GM21367 (cell line): ENCODE measurements around the gene DGKB.

Experiments
- ATAC-seq: cut with Tn5 transposase; IDR thresholded peaks from one replicate; pipeline ENCODE4 v1.9.1; 2021; ENCODE audit not compliant: unreplicated experiment

Gene DGKB

DNA sequence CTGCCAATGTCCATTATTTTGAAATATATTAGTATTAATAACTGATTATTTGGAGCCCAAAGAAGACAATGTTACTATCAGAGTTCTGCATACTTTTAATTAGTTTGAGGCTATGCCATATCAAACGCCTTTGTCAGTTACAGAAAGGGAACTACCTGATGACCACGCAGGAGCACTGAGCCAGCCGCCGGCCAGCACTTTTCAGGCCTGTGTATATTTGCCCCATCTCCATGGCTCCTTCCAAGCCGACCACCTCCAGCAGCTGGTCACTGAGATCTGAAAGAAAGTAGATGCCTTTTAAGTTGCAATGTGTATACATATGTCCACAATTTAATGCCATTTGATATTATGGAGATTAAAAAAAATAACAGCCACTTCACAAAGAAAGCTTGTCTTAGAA is 724.7 kb downstream of the DGKB start:
- no peak for ATAC-seq

DNA sequence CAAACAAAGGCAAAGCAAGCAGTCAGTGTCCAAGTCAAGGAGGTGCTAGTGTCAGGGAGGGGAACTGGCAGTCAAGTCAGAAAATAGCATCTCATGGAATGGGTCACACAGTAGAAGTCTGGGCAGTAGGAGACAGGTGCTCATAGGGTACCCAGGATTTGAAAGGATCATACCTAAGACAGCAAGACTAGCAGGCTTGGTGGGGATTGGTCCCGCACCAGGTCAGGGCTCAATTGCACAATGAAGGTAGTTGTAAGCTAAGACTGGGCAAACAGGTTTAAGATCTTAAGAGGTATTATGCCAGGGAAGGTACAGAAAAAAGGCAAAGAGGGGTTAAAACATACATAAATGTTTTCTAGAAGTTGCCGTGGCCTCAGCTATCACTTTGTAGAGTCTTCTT is 731.7 kb downstream of the DGKB start:
- ATAC-seq, result no peak

DNA sequence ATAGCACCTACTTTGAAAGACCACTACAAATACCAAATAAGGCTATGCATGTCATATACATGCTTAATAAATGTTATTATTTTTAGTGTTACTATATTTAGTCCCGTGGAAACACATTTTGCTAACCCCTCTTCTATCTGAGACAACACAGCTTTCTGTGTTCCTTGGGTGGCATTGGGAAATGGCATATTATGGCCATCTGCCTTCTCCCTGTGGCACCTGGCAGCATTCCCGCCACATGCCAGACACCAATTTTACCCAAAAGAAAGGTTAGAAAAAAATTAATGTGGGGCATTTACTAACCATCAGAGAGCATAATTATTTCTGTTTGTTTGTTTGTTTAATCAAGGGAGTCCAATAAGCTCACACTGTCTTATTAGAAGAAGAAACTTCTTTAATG is 744.4 kb downstream of the DGKB start:
- ATAC-seq, result no peak

DNA sequence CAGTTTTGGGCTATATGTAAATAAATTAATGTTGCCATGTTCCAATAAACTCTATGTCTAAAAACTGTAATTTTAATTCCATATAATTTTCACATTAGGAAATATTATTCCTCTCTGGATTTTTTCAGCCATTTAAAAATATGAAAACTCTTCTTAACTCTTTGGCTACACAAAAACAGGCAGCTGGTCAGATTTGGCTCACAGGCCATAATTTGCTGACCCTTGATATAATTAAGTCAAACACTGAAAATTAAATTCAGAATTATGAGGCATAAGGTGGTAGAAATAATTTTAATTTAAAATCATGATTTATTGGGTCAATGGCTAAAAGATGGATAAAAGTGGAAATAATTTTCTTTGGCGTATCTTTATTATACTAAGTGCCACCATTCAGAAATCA is 746.1 kb downstream of the DGKB start:
- ATAC-seq, result no peak

DNA sequence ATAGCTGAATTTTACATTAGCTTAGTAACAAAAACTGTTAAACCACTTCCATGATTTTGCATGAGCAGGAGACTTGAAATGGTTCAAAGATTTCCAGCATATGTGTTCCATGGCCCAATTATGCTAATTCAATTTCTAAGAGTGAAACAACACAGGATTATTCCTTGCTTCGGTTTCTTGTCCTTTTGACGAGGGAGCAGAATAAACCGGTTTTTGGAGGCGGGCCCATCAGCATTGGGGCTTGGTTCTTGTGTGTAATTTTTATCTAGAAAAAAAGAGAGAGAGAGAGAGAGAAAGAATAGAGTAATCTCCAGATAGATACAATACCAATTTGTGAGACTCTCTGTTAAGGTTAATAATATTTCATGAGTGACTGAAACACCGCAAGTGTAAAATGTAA is 753.6 kb downstream of the DGKB start:
- no peak for ATAC-seq

DNA sequence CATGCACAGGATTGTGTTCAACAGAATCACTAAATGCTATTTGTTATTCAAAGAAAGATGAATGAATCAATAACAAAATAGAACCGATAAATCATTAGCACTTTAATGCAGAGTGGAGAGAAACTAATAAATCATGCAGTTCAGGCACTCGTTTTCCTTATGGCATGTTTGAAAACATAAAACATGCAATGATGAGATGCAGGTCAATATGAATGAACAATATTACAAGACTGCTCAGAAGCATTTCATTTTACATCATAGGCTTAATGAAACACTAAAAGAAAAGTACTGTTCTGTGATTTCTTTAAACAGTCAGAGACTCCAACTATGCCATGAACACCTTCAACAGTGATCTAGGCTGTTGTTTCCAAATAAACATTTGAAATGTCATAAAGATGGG is 755.0 kb downstream of the DGKB start:
- no peak for ATAC-seq

DNA sequence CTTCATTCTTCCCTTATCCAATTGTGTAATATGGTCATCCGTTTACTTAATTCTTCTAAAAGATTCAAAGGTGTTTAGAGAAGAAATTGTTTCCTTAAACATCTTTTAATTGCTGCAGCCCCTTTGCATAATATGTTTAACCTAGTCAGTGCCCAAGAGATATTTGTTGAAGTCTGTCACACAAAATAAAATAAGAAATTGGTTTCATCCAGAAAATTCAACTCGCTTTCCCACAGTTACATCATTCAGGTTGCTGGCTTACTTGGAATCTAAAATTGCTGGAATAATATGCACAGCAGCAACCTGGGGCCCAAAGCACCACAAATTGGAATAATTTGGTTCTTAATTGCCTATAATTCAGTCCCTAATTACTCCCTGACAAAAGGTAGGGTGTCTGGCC is 758.0 kb downstream of the DGKB start:
- ATAC-seq, result no peak

DNA sequence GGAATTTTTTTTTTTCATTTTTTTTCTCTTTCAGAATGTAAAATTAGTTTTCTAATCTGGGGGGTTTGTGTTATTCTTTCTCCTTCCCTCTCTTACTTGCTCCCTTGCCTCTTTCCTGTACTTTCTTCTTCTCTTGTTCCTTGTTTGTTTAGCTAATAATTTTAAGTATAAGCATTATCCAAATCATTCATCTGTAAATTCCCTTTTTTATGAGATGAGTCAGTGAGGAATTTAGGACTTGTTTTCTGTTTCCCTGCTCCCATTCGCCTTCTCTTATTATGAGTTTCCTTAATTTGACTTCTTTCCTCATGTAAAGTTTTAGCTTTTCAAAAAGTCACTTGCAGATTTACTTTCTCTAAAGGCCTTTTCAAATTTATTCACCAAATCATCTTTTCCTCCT is 758.4 kb downstream of the DGKB start:
- no peak for ATAC-seq

DNA sequence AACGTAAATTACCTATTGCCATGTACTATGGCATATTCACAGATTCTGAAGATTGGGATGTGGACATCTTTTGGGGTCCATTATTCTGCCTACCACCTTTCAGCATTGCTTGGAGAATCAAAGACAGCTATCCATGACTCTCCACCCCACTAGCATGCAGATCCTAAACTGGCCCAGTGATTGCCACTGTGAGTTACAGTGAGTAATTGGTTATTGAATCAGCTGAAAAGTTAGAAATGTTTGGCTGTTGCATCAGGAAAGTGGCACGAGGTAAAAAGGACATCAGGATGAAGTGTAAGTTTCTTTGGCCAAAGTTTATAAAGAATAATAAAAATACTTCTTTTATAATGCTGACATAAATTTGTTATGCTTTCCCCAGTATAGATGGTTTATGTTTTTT is 764.9 kb downstream of the DGKB start:
- ATAC-seq, result no peak

DNA sequence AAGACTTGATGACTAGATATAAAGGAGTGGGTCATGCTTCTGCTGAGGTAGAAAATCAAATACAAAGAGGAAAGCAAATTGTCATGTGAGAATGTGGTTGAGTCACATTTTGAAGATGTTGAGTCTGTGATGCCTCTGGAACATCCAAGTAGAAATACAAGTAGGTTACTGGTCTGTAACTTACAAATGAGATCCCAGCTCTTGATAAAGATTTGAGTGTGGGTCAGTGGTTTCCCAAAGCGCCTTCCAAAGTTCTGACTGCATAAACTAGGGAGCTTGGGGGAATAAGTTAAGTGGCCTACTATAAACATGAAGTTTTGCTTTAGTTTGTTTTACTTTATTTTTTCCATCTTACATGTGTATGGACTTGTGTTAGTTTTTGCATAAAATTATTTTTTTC is 768.8 kb downstream of the DGKB start:
- ATAC-seq, result no peak

DNA sequence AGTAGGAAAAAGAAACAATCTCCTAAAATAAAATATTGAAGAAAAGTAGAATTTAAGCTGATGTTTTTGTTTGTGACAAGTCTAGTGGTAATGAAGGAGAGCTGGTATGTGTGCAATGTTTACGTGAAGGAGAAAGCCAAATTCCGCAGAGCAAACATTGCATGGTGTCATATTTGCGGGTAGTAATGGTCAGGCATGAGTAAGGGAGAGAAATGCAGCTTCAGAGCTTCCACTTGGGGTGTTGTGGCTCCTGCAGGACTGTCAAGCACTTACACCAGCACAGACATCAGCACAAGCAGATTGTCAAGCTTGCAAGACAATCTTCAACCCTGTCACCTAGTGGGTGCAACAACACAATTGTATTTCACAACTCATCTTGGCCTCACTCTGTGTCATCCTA is 776.6 kb downstream of the DGKB start:
- no peak for ATAC-seq

DNA sequence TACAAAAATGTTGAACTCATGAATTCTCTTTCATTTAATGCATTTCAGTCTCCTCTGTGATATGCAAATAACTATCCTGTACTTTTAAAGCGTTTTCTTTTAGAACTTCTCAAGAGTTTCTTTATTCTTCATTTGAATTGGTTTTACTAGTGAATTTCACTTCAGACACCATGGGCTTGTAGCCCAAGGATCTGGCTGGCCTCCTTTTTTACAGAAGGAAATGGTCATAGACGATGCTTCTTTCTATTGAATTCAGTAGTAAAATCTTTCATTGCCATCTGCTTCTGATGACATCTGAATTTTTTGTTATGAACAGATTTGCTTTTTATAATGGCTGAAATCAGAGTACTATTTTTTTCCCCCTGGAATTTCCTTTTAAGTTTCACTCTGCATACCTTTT is 777.8 kb downstream of the DGKB start:
- no peak for ATAC-seq

DNA sequence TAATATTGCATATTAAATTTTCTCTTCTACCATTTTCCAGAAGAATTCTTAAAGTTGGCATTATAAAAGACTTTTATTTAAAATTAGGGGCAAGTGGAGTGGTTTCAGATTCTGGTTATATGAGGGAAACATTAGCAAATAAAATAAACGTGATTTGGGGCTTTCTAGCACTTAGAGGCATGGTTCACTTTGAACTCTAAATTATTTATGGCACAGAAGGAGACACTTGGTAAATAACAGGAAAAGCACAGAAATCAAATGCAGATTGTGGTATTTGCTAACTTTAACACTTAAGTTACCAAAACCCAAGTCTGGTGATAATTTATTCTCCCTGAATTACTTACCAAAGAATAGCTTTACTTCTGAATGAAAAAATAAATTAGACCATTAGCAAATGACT is 778.6 kb downstream of the DGKB start:
- ATAC-seq, result no peak

DNA sequence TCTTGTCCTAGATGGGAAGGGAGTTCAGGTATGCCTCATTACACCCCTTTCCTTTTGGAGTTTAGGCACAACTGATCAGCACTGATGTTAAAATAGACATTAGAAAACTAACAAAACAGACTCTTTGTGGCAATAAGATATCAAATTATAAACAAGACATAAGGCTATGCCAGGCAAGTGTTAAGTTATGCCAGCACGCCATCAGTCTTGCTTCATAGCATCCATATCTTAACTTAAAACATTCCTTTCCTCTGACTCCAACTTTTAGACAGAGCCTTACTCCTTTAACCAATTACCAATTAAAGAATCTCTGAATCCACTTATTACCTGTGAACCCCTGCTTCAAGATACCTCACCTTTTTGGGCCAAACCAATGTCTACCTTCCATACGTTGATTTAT is 786.9 kb downstream of the DGKB start:
- no peak for ATAC-seq

DNA sequence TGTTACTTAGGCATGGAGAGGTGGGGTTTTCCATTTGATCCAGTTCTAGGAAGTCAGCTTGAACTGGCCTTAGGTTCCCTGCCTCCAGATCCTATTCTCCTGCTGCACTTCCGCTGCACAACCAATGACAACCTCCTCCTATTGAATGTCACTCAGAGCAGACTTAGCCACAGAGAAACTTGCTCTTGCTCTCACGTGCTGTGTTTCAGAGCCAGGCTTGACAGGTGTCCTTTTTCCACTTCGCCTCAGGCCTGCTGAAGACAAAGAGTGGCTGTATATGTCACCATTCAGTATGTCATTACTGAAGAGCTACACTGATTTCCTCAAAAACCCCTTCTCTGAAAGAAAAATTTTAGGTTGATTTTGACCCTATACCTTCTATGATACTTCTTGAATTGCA is 797.7 kb downstream of the DGKB start:
- ATAC-seq, result no peak

DNA sequence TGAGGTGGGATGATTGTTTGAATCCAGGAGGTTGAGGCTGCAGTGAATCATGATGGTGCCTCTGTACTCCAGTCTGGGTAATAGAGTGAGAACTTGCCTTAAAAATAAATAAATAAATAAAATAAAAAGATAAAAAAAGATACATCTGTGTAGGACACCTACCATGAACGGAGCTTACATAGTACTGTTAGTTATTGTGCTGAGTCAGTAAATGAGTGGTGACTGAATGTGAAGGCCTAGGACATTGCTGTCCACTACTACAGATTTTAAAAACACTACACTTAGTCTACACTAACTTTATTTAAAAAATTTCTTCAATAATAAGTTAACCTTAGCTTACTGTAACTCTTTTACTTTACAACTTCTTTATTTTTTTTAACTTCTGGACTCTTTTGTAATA is 806.4 kb downstream of the DGKB start:
- ATAC-seq, result no peak

DNA sequence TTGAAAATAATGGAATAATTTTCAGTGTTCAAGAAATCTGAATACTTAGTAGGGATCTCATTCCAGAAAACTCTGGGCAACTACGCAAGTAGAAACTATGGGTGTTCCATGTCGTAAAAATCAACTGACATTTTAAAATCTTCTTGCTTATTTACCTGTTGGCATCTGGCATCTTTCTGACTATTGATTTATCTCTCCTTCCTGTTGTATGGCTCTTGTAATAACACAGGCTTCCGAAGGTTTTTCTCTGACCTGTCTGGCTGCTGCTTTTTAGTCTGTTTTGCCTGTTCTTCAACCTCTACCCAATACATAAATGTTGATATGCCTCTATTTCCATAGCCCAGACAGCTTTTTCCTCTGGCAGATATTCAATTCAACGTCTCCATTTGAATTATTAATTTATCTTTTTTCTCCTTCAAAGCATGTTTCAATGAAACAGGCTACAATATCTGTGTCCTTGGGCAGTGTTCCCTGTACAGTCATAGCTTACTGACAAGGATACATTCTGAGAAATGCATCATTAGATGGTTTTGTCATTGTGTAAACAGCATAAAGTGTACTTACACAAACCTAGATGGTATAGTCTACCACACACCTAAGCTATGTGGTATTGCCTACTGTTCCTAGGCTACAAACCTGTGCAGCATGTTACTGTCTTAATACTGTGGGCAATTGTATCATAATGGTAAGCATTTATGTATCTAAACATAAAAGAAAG is 807.2 kb downstream of the DGKB start:
- ATAC-seq, result no peak
